DOHH2 (cell line): ENCODE results near the gene SMAD7.

Experiments used
- H3F3A ChIP-seq: fragments of 200-600 bp; sonication (generic), shearing (Covaris generic); 2 replicates; pipeline ENCODE4 v1.6.0; 2016; ENCODE audit warnings: antibody characterized with exemption, mild to moderate bottlenecking; ENCODE audit not compliant: control insufficient read depth, insufficient read depth
- H3K27ac ChIP-seq: fragments of 200-600 bp; sonication (generic); 2 replicates; pipeline ENCODE4 v1.5.1; 2014; ENCODE audit warnings: low read depth, mild to moderate bottlenecking, low read length, moderate library complexity
- H3K27me3 ChIP-seq: fragments of 200-600 bp; sonication (generic); 2 replicates; pipeline ENCODE4 v1.6.1; 2014; ENCODE audit warnings: mild to moderate bottlenecking, low read length, mixed read lengths; ENCODE audit not compliant: control insufficient read depth
- H3K36me3 ChIP-seq: fragments of 200-600 bp; sonication (generic); 2 replicates; pipeline ENCODE4 v1.6.1; 2014; ENCODE audit warnings: mild to moderate bottlenecking, low read length, moderate library complexity, mixed read lengths; ENCODE audit not compliant: control insufficient read depth
- H3K4me1 ChIP-seq: fragments of 200-600 bp; sonication (generic); 2 replicates; pipeline ENCODE4 v1.6.1; 2014; ENCODE audit warnings: mild to moderate bottlenecking, low read length, mixed read lengths; ENCODE audit not compliant: control insufficient read depth
- H3K4me2 ChIP-seq: fragments of 200-600 bp; sonication (generic); 2 replicates; pipeline ENCODE4 v1.6.0; 2014; ENCODE audit warnings: mild to moderate bottlenecking, low read length, moderate library complexity
- H3K4me3 ChIP-seq: fragments of 200-600 bp; sonication (generic); 2 replicates; pipeline ENCODE4 v1.5.1; 2014; ENCODE audit warnings: mild to moderate bottlenecking, low read length, mixed read lengths
- H3K79me2 ChIP-seq: fragments of 200-600 bp; sonication (generic); 2 replicates; pipeline ENCODE4 v1.6.1; 2014; ENCODE audit warnings: mild to moderate bottlenecking, low read length, mixed read lengths; ENCODE audit not compliant: control insufficient read depth
- H3K9me2 ChIP-seq: fragments of 200-600 bp; sonication (generic); replicated peaks from 2 replicates; pipeline ENCODE4 v1.6.1; 2014; ENCODE audit warnings: mild to moderate bottlenecking, low read length, mixed read lengths; ENCODE audit not compliant: control insufficient read depth
- H3K9me3 ChIP-seq: fragments of 200-600 bp; sonication (generic); 2 replicates; pipeline ENCODE4 v1.6.1; 2014; ENCODE audit warnings: antibody characterized with exemption, low read length, mixed read lengths; ENCODE audit not compliant: control insufficient read depth, insufficient read depth
- H4K20me1 ChIP-seq: fragments of 200-600 bp; sonication (generic); 2 replicates; pipeline ENCODE4 v1.6.0; 2014; ENCODE audit warnings: low read depth, mild to moderate bottlenecking, antibody characterized with exemption, low read length, moderate library complexity; ENCODE audit not compliant: control insufficient read depth, insufficient read depth
- CTCF ChIP-seq: fragments of 200-600 bp; sonication (generic); IDR thresholded peaks from one replicate; pipeline ENCODE4 v1.5.1; 2014; ENCODE audit warnings: antibody characterized with exemption, mild to moderate bottlenecking, low read depth, low read length; ENCODE audit not compliant: poor library complexity, severe bottlenecking
- EZH2phosphoT487 ChIP-seq: fragments of 200-600 bp; sonication (generic); IDR thresholded peaks from 2 replicates; pipeline ENCODE4 v1.6.1; 2017; ENCODE audit warnings: borderline replicate concordance, mild to moderate bottlenecking, antibody characterized with exemption, low read length, moderate library complexity, mixed read lengths

SMAD7 gene

GRCh38 chr18:48990481-48991318 lies 39.9 kb upstream of the SMAD7 start:
- no peaks in the 10 kb centered on the region for H3F3A ChIP-seq
- no peaks in the 10 kb centered on the region for H4K20me1 ChIP-seq
- no peak overlapping the region for H3K4me3 ChIP-seq
- H3K36me3 ChIP-seq = no peaks in the 10 kb centered on the region
- H3K4me2 ChIP-seq = no peak overlapping the region
- no peak overlapping the region for H3K27ac ChIP-seq
- no peaks in the 10 kb centered on the region for H3K9me3 ChIP-seq
- peaks cover 10% of the 10 kb centered on the region for H3K4me1 ChIP-seq
- H3K27me3 ChIP-seq = peaks cover 12% of the 10 kb centered on the region
- H3K79me2 ChIP-seq = no peaks in the 10 kb centered on the region
- TF ChIP-seq EZH2phosphoT487 (no peak), CTCF (no peak)
- H3K9me2 ChIP-seq = no peaks in the 10 kb centered on the region

GRCh38 chr18:48989304-48990303 lies 38.8 kb upstream of the SMAD7 start:
- Histone ChIP-seq H3K36me3 (no peaks in the 10 kb centered on the region), H3K27me3 (peaks cover 14% of the 10 kb centered on the region), H3K79me2 (no peaks in the 10 kb centered on the region), H3K9me3 (no peaks in the 10 kb centered on the region), H3K4me1 (peaks cover 10% of the 10 kb centered on the region), H3K4me2 (no peak overlapping the region), H3K4me3 (no peak overlapping the region), H3F3A (no peaks in the 10 kb centered on the region), H3K27ac (no peak overlapping the region), H3K9me2 (no peaks in the 10 kb centered on the region), H4K20me1 (no peaks in the 10 kb centered on the region)
- TF ChIP-seq CTCF = no peak
- TF ChIP-seq EZH2phosphoT487 = no peak

- Histone ChIP-seq H3K4me1 (peaks cover 15% of the 10 kb centered on the region), H3K9me3 (no peaks in the 10 kb centered on the region), H3F3A (no peaks in the 10 kb centered on the region), H3K27me3 (peaks cover 13% of the 10 kb centered on the region), H3K36me3 (no peaks in the 10 kb centered on the region), H4K20me1 (no peaks in the 10 kb centered on the region), H3K9me2 (no peaks in the 10 kb centered on the region), H3K27ac (no peak overlapping the region), H3K4me3 (no peak overlapping the region), H3K79me2 (no peaks in the 10 kb centered on the region), H3K4me2 (no peak overlapping the region)
- TF ChIP-seq CTCF (no peak), EZH2phosphoT487 (no peak)
Observed at GRCh38 chr18:48988508-48989303, 37.9 kb upstream of the SMAD7 start.
